HEK293 (cell line): ENCODE measurements around the gene MRNIP.

Experiments used
- CTCF ChIA-PET: fragments of 350-600 bp; formaldehyde crosslinking; extraction: SDS; loops from one replicate; lab custom pipeline; 2021; ENCODE audit warnings: antibody characterized with exemption; lab: Yijun Ruan, JAX
- POLR2A ChIA-PET: fragments of 300-600 bp; formaldehyde crosslinking; extraction: SDS; loops from one replicate; lab custom pipeline; 2020; ENCODE audit warnings: antibody characterized with exemption, inconsistent platforms; lab: Yijun Ruan, JAX
- H3K27ac ChIP-seq: fragments of 200-500 bp; sonication (Bioruptor generic); 2 replicates; pipeline ENCODE4 v1.5.1; 2014; ENCODE audit warnings: low read depth, low read length, control low read depth, inconsistent platforms; ENCODE audit errors: extremely low read depth
- H3K36me3 ChIP-seq, 2 experiments: fragments of 200-500 bp in 1 of 2; sonication (Bioruptor generic) in 1 of 2; 1 replicate in 1 of 2; 2 replicates in 1 of 2; pipeline ENCODE4 v1.5.1; 2014 to 2017; ENCODE audit warnings: inconsistent platforms in 2 of 2, low read length in 2 of 2; ENCODE audit not compliant: control insufficient read depth in 2 of 2, insufficient read depth in 1 of 2
- H3K4me1 ChIP-seq: fragments of 200-500 bp; sonication (Bioruptor generic); 2 replicates; pipeline ENCODE4 v1.5.1; 2014; ENCODE audit warnings: mild to moderate bottlenecking, low read length, inconsistent platforms; ENCODE audit not compliant: control insufficient read depth, insufficient read depth
- H3K4me3 ChIP-seq: 2 replicates; pipeline ENCODE4 v1.5.1; 2011; ENCODE audit warnings: low read depth, mild to moderate bottlenecking, control low read depth, low read length, moderate library complexity
- H3K9me3 ChIP-seq: fragments of 200-500 bp; sonication (Bioruptor generic); 2 replicates; pipeline ENCODE4 v1.5.1; 2014; ENCODE audit warnings: low read depth, low read length, inconsistent platforms; ENCODE audit not compliant: control insufficient read depth, insufficient read depth
- GLIS1 ChIP-seq: fragments of 450-650 bp; formaldehyde crosslinking; IDR thresholded peaks from 2 replicates; pipeline ENCODE4 v1.5.1; 2016; ENCODE audit warnings: missing biosample characterization, missing genetic modification characterization
- GLIS2 ChIP-seq: fragments of 450-650 bp; formaldehyde crosslinking; IDR thresholded peaks from 2 replicates; pipeline ENCODE4 v1.5.1; 2016; ENCODE audit warnings: missing biosample characterization, missing genetic modification characterization
- SP2 ChIP-seq: fragments of 450-650 bp; formaldehyde crosslinking; IDR thresholded peaks from 2 replicates; pipeline ENCODE4 v1.5.1; 2016; ENCODE audit warnings: missing biosample characterization, missing genetic modification characterization
- ZBTB44 ChIP-seq: fragments of 450-650 bp; IDR thresholded peaks from 2 replicates; pipeline ENCODE4 v1.5.1; 2018; ENCODE audit warnings: missing biosample characterization, mild to moderate bottlenecking, missing genetic modification characterization
- ZBTB48 ChIP-seq: fragments of 450-650 bp; formaldehyde crosslinking; IDR thresholded peaks from 2 replicates; pipeline ENCODE4 v1.5.1; 2016; ENCODE audit warnings: missing biosample characterization, missing genetic modification characterization
- ZBTB6 ChIP-seq: fragments of 450-650 bp; formaldehyde crosslinking; IDR thresholded peaks from 2 replicates; pipeline ENCODE4 v1.5.1; 2017; ENCODE audit warnings: missing biosample characterization, missing genetic modification characterization
- ZFHX2 ChIP-seq: fragments of 450-650 bp; formaldehyde crosslinking; conservative IDR thresholded peaks from 2 replicates; pipeline ENCODE4 v1.5.1; 2016; ENCODE audit warnings: missing biosample characterization, missing genetic modification characterization
- ZNF16 ChIP-seq: fragments of 450-650 bp; formaldehyde crosslinking; IDR thresholded peaks from 2 replicates; pipeline ENCODE4 v1.5.1; 2016; ENCODE audit warnings: low read depth, missing biosample characterization, missing genetic modification characterization
- ZNF354C ChIP-seq: fragments of 450-650 bp; formaldehyde crosslinking; IDR thresholded peaks from 2 replicates; pipeline ENCODE4 v1.5.1; 2016; ENCODE audit warnings: missing biosample characterization, missing genetic modification characterization, low read depth, borderline replicate concordance
- ZNF571 ChIP-seq: fragments of 450-650 bp; formaldehyde crosslinking; IDR thresholded peaks from 2 replicates; pipeline ENCODE4 v1.5.0; 2017; ENCODE audit warnings: missing biosample characterization, missing genetic modification characterization
- ZNF664 ChIP-seq: fragments of 450-650 bp; formaldehyde crosslinking; IDR thresholded peaks from 2 replicates; pipeline ENCODE4 v1.5.1; 2016; ENCODE audit warnings: missing biosample characterization, missing genetic modification characterization
- ZNF701 ChIP-seq: fragments of 450-650 bp; formaldehyde crosslinking; IDR thresholded peaks from 2 replicates; pipeline ENCODE4 v1.5.1; 2016; ENCODE audit warnings: missing biosample characterization, missing genetic modification characterization
- TF ChIP-seq, protein P1 (sequence below): fragments of 450-650 bp; formaldehyde crosslinking; IDR thresholded peaks from 2 replicates; pipeline ENCODE4 v1.5.1; 2016; ENCODE audit warnings: missing biosample characterization, missing genetic modification characterization
- TF ChIP-seq, protein P2 (sequence below): fragments of 450-650 bp; formaldehyde crosslinking; IDR thresholded peaks from 2 replicates; pipeline ENCODE4 v1.5.1; 2016; ENCODE audit warnings: missing biosample characterization, missing genetic modification characterization

Gene MRNIP

DNA sequence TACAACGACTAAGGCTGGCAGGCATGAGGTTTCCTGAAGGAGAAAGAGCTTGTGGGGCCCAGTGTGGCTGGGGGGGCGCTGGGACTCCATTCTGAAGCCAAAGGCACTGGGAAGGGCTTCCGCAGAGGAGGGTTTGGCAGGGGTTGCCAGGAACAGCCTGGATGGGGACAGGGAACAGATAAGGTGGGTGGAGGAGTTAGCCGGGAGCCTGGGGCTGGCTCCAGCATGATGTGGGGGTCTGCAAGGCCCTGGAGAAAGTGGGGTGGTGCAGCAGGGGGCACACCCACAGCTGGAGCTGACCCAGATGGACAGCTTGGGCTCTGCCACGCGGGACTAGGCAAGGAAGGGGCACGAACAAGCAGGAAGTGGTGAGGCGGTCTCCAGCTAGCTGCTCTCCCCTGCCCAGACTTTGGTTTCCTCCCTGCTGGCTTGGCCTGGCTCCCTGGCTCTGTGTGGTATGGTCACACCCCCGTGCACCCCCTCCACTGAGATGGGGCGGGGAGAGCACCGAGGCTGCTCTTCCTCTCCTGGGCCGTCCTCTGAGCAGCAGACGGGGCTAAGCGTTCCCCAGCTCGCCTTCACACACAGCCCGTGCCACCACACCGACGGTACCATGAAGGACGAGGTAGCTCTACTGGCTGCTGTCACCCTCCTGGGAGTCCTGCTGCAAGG lies 65.0 kb downstream of the MRNIP start, which contains the start of gene LTC4S (continued):
- TF ChIP-seq, protein P1, sequence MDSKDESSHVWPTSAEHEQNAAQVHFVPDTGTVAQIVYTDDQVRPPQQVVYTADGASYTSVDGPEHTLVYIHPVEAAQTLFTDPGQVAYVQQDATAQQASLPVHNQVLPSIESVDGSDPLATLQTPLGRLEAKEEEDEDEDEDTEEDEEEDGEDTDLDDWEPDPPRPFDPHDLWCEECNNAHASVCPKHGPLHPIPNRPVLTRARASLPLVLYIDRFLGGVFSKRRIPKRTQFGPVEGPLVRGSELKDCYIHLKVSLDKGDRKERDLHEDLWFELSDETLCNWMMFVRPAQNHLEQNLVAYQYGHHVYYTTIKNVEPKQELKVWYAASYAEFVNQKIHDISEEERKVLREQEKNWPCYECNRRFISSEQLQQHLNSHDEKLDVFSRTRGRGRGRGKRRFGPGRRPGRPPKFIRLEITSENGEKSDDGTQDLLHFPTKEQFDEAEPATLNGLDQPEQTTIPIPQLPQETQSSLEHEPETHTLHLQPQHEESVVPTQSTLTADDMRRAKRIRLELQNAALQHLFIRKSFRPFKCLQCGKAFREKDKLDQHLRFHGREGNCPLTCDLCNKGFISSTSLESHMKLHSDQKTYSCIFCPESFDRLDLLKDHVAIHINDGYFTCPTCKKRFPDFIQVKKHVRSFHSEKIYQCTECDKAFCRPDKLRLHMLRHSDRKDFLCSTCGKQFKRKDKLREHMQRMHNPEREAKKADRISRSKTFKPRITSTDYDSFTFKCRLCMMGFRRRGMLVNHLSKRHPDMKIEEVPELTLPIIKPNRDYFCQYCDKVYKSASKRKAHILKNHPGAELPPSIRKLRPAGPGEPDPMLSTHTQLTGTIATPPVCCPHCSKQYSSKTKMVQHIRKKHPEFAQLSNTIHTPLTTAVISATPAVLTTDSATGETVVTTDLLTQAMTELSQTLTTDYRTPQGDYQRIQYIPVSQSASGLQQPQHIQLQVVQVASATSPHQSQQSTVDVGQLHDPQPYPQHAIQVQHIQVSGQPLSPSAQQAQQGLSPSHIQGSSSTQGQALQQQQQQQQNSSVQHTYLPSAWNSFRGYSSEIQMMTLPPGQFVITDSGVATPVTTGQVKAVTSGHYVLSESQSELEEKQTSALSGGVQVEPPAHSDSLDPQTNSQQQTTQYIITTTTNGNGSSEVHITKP (tag by site-specific recombination): peak; percentile 87
- TF ChIP-seq ZBTB44 (tag by site-specific recombination) (no peak), ZNF571 (tag by site-specific recombination) (no peak), ZBTB48 (no peak), SP2 (tag by site-specific recombination) (peak; percentile 54), ZNF354C (tag by site-specific recombination) (no peak), ZFHX2 (tag by site-specific recombination) (0 out of 2 replicates have a peak, but pooled peaks have one; percentile 4), ZNF16 (tag by site-specific recombination) (no peak), GLIS2 (peak; percentile 31; the same call in 1 of the 2 replicates), ZNF701 (tag by site-specific recombination) (no peak), ZNF664 (tag by site-specific recombination) (no peak)
- TF ChIP-seq, protein P2, sequence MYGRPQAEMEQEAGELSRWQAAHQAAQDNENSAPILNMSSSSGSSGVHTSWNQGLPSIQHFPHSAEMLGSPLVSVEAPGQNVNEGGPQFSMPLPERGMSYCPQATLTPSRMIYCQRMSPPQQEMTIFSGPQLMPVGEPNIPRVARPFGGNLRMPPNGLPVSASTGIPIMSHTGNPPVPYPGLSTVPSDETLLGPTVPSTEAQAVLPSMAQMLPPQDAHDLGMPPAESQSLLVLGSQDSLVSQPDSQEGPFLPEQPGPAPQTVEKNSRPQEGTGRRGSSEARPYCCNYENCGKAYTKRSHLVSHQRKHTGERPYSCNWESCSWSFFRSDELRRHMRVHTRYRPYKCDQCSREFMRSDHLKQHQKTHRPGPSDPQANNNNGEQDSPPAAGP (tag by site-specific recombination): 0 out of 2 replicates have a peak, but pooled peaks have one; percentile 9
- TF ChIP-seq, all 188 proteins: peak for 9

DNA sequence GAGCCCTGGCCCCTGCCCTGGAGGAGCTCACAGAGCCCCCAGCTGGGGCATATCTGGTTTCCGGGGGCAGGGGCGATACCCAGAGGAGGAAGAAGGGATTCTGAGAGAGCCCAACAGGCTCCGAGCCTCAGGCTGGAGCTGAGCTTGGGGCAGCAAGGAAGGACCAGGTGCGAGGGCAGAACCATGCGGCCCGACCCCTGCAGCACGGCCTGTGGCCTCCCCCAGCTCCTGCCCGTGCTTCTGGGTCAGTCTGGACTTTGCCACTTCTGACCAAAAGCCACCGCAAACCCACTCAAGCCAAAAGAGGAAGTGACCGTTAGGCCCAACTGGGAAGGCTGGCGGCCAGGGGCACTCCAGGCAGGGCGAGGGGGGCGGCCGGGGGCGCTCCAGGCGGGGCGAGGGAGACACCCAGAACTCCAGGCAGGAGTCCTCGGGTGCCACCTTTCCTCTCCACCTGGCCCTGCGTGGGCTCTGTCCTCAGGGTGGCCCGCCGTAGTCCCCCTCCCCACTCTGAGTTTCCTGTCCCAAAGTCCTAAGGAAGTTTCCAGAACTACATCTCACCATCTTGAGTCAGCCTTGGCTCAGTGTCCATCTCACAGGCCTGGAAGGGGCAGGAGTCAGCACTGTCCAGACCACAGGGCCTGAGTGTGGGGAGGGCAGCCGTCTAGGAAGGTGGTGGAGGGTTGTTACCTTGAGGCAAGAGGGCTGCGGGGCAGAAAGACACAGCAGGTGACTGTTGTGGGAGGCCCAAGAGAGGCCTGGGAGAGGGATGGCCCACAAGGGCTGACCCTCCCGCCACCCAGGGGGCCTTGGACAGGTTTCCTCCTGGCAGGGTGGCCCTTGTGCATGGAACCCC lies 65.8 kb downstream of the MRNIP start:
- TF ChIP-seq GLIS1 (tag by site-specific recombination) (peak; percentile 34; the same call in 1 of the 2 replicates), ZBTB6 (tag by site-specific recombination) (no peak)
- Histone ChIP-seq H3K4me3 (no peak overlapping the region), H3K9me3 (no peaks in the 10 kb centered on the region), H3K27ac (no peak overlapping the region), H3K36me3 (peaks cover 0 to 12% of the 10 kb centered on the region in 2 experiments; a peak in 1 of 3 replicates), H3K4me1 (no peaks in the 10 kb centered on the region)
- CTCF ChIA-PET: interaction anchor here (2.1 kb wide), 1 partner anchor 29 kb away, joined by 14 read pairs; no protein-coding TSS in a partner anchor
- POLR2A ChIA-PET: interaction anchor here (0.6 to 1.1 kb wide), 2 partner anchors 26 to 169 kb away, joined by 3 to 4 read pairs; partner anchors contain the start of gene HNRNPH1
